ENCODE results near the gene FBXL16.
A peak's percentile ranks its signal among the peaks of the same experiment; 100 is the strongest.
"Not testable (repeated sequence)": the region's sequence is repeated elsewhere in the genome, so short reads cannot be mapped to it uniquely, and the experiment has no call there.

Gene FBXL16

DNA sequence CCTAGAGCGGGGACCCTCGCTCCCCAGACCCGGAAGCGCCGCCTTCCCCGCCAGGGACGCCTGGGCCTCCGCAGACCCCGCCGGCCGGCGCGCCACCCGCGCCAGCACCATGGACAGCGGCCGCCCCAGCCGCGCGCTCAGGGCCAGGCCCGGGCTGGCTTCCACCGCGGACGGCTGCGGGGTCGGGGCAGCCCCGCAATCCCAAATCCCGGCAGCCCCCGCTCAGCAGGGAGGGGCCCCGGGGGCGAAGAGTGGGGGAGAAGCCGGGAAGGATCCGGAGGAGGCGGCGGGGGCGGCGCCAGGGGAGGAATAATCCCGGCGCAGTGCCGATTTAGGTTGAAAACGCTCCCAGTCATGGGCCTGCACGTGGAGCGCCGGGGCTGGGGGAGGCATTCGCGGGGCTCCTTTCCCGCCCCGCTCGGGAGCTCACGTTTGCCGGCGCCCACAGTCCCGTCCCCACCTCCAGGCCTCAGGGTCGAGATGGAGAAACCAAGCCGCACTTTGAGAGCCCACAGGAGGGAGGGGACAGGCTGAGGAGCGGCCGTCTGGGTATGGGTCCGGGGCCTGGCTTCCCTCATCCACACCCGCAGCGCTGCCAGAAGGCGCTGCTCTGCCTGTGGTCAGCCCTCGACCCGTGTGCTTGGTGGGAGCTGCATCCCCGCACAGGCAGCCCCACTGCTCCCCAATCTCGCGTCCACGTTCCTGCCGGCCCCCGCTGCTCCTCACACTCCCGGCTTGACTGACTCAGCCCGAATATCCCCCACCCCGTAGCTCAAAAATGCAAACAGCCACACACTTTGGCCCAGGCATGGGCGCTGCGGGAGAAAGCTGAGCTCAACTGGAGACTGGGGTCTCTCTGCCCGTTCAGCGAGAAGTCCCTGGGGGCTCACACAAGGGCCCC, 4.7 kb downstream of the FBXL16 start:
- Mint-ChIP-seq H3K4me1 (ENCODE audit: low read depth) (peaks cover under 1% of the 10 kb centered on the region), H3K4me3 (no peak overlapping the region), H3K36me3 (ENCODE audit: low read depth) (no peaks in the 10 kb centered on the region), H3K9me3 (no peaks in the 10 kb centered on the region), H3K27me3 (ENCODE audit: low read depth) (peaks cover 27% of the 10 kb centered on the region), H3K27ac (no peak overlapping the region)

DNA sequence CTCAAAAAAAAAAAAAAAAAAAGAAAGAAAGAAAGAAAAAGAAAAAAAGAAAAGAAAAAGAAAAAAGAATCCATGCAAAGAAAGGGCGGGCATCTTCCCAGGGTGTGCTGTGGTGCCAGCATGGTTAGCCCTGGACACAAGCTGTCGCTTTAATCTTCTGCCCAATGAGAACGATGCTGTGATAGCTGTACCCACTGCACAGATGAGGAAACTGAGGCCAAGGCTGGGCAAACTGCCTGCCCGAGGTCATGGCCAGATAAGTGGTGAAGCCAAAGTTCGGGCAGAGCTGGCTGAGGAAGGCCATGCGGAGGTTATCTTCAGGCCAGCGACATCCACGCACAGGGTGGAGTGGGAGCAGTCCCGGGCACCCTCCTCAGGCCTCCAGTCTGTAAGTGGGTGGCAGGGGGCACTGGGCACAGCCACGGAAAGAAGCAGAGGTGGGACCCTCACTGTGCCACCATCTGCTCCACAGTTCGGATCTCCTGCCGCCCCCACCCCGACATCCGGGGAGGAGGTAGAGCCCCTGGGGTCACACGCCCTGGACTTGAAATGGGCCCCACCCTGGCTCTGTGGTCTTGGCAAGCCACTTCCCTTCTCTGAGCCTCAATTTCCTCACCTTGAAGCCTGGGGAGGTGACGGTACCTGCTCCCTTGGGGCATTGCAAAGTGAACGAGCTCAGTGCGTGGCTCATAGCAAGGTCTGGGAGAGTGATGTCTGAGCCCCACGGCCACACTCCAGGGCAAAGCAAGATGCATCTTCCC, 6.5 kb downstream of the FBXL16 start:
- no peak overlapping the region for H3K27ac Mint-ChIP-seq
- H3K27me3 Mint-ChIP-seq (ENCODE audit: low read depth): peaks cover 28% of the 10 kb centered on the region
- H3K9me3 Mint-ChIP-seq: no peaks in the 10 kb centered on the region
- no peaks in the 10 kb centered on the region for H3K36me3 Mint-ChIP-seq (ENCODE audit: low read depth)
- H3K4me3 Mint-ChIP-seq: no peak overlapping the region
- H3K4me1 Mint-ChIP-seq (ENCODE audit: low read depth): peaks cover 4% of the 10 kb centered on the region

GRCh38 chr16:695355-696089, 10.1 kb downstream of the FBXL16 start:
- Mint-ChIP-seq H3K4me3 (peak overlapping the region; percentile 75), H3K4me1 (ENCODE audit: low read depth) (peaks cover 10% of the 10 kb centered on the region), H3K27ac (peak overlapping the region; percentile 68), H3K27me3 (ENCODE audit: low read depth) (peaks cover 24% of the 10 kb centered on the region), H3K36me3 (ENCODE audit: low read depth) (peaks cover 1% of the 10 kb centered on the region), H3K9me3 (peaks cover 4% of the 10 kb centered on the region)

GRCh38 chr16:694863-695354, 10.7 kb downstream of the FBXL16 start:
- Mint-ChIP-seq H3K9me3 (peaks cover 4% of the 10 kb centered on the region), H3K4me3 (no peak overlapping the region), H3K27ac (no peak overlapping the region), H3K4me1 (ENCODE audit: low read depth) (peaks cover 10% of the 10 kb centered on the region), H3K27me3 (ENCODE audit: low read depth) (peaks cover 20% of the 10 kb centered on the region), H3K36me3 (ENCODE audit: low read depth) (peaks cover 1% of the 10 kb centered on the region)

GRCh38 chr16:694187-694862, 11.3 kb downstream of the FBXL16 start:
- Mint-ChIP-seq H3K4me1 (ENCODE audit: low read depth) (peaks cover 12% of the 10 kb centered on the region), H3K36me3 (ENCODE audit: low read depth) (peaks cover 1% of the 10 kb centered on the region), H3K27ac (peak overlapping the region; percentile 36), H3K4me3 (peak overlapping the region; percentile 34), H3K27me3 (ENCODE audit: low read depth) (peaks cover 20% of the 10 kb centered on the region), H3K9me3 (peaks cover 4% of the 10 kb centered on the region)

DNA sequence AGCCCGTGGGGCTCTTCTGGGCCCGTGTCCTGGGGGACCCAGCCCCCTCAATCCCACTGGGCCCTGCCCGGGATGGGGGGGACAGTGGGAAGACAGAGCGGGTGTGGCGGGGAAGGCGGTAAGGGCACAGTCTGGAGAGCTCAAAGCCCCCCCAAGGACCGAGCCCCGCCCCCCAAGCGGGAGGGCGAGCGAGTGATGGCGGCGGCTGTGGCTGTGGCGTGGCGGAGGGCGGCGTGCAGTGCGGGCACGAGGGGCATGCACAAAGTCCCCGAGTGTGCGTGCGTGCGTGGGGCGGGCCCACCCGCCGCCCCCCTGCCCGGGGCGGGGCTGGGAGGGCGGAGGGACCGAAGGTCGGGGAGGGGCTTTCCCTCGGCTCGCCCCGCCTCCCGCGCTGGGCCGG, 11.8 kb downstream of the FBXL16 start:
- no peak overlapping the region for H3K27ac Mint-ChIP-seq
- H3K36me3 Mint-ChIP-seq (ENCODE audit: low read depth): peaks cover 1% of the 10 kb centered on the region
- peaks cover 12% of the 10 kb centered on the region for H3K4me1 Mint-ChIP-seq (ENCODE audit: low read depth)
- H3K4me3 Mint-ChIP-seq: no peak overlapping the region
- H3K27me3 Mint-ChIP-seq (ENCODE audit: low read depth): peaks cover 20% of the 10 kb centered on the region
- H3K9me3 Mint-ChIP-seq: peaks cover 4% of the 10 kb centered on the region

GRCh38 chr16:693364-693763, 12.2 kb downstream of the FBXL16 start:
- H3K27ac Mint-ChIP-seq: no peak overlapping the region

GRCh38 chr16:692356-693108, 13.1 kb downstream of the FBXL16 start:
- peaks cover 12% of the 10 kb centered on the region for H3K4me1 Mint-ChIP-seq (ENCODE audit: low read depth)
- peaks cover 1% of the 10 kb centered on the region for H3K36me3 Mint-ChIP-seq (ENCODE audit: low read depth)
- peaks cover 4% of the 10 kb centered on the region for H3K9me3 Mint-ChIP-seq
- peaks cover 20% of the 10 kb centered on the region for H3K27me3 Mint-ChIP-seq (ENCODE audit: low read depth)
- peak overlapping the region; percentile 30 for H3K4me3 Mint-ChIP-seq
- no peak overlapping the region for H3K27ac Mint-ChIP-seq

More at GRCh38 chr16:693364-693763, 12.2 kb downstream of the FBXL16 start:
- H3K9me3 Mint-ChIP-seq: peaks cover 4% of the 10 kb centered on the region
- H3K4me1 Mint-ChIP-seq (ENCODE audit: low read depth): peaks cover 12% of the 10 kb centered on the region
- no peak overlapping the region for H3K4me3 Mint-ChIP-seq
- H3K36me3 Mint-ChIP-seq (ENCODE audit: low read depth): peaks cover 1% of the 10 kb centered on the region
- peaks cover 20% of the 10 kb centered on the region for H3K27me3 Mint-ChIP-seq (ENCODE audit: low read depth)

DNA sequence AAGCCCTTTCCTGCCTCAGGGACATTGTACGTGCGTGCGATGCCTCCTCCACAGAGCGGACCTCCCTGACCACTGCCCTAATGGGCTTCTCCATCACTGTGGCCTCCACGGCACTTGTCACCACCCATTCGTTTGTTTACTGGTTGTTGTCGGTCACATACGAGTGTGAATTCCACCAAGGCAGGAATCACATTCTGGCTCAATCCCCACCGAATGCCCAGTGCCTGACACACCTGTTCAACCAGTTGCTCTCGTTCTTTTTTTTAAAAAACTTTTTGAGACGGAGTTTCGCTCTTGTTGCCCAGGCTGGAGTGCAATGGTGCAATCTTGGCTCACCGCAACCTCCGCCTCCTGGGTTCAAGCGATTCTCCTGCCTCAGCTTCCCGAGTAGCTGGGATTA, 14.4 kb downstream of the FBXL16 start:
- not testable (repeated sequence) for H3K27ac Mint-ChIP-seq
- Mint-ChIP-seq H3K27me3 (ENCODE audit: low read depth) (peaks cover 20% of the 10 kb centered on the region), H3K4me3 (peak overlapping the region; percentile 85)

GRCh38 chr16:689175-689897, 16.3 kb downstream of the FBXL16 start:
- peaks cover 8% of the 10 kb centered on the region for H3K4me1 Mint-ChIP-seq (ENCODE audit: low read depth)
- H3K9me3 Mint-ChIP-seq: peaks cover 4% of the 10 kb centered on the region
- peaks cover 3% of the 10 kb centered on the region for H3K36me3 Mint-ChIP-seq (ENCODE audit: low read depth)
- peak overlapping the region; percentile 77 for H3K27ac Mint-ChIP-seq
- peak overlapping the region; percentile 85 for H3K4me3 Mint-ChIP-seq
- H3K27me3 Mint-ChIP-seq (ENCODE audit: low read depth): peaks cover 15% of the 10 kb centered on the region

More for the DNA sequence above, 14.4 kb downstream of the FBXL16 start:
- not testable (repeated sequence) for H3K9me3 Mint-ChIP-seq; H3K36me3 Mint-ChIP-seq (ENCODE audit: low read depth)
- H3K4me1 Mint-ChIP-seq (ENCODE audit: low read depth): peaks cover 12% of the 10 kb centered on the region

GRCh38 chr16:687499-687898, 18.1 kb downstream of the FBXL16 start:
- Mint-ChIP-seq H3K27me3 (ENCODE audit: low read depth) (peaks cover 5% of the 10 kb centered on the region), H3K9me3 (peaks cover 4% of the 10 kb centered on the region), H3K4me1 (ENCODE audit: low read depth) (peaks cover 10% of the 10 kb centered on the region), H3K27ac (no peak overlapping the region), H3K4me3 (no peak overlapping the region), H3K36me3 (ENCODE audit: low read depth) (peaks cover 4% of the 10 kb centered on the region)

GRCh38 chr16:686459-687260, 18.9 kb downstream of the FBXL16 start:
- Mint-ChIP-seq H3K4me1 (ENCODE audit: low read depth) (peaks cover 14% of the 10 kb centered on the region), H3K27ac (no peak overlapping the region), H3K27me3 (ENCODE audit: low read depth) (no peaks in the 10 kb centered on the region), H3K36me3 (ENCODE audit: low read depth) (peaks cover 10% of the 10 kb centered on the region), H3K4me3 (no peak overlapping the region), H3K9me3 (peaks cover 4% of the 10 kb centered on the region)
